Stimulated activated CD4-positive, alpha-beta T cell treated with anti-CD3 and anti-CD28 coated beads, Interleukin-12 subunit alpha, Interleukin-12 subunit beta, amount 100 ng/mL, for 24 hours (primary cell): ENCODE data around the gene SEC14L2.

Source experiments
- DNase-seq, 2 experiments: peaks; one replicate each; pipeline ENCODE4 v3.0.0-alpha.2; 2020; ENCODE audit warnings: low read depth in 2 of 2

The SEC14L2 gene

DNA sequence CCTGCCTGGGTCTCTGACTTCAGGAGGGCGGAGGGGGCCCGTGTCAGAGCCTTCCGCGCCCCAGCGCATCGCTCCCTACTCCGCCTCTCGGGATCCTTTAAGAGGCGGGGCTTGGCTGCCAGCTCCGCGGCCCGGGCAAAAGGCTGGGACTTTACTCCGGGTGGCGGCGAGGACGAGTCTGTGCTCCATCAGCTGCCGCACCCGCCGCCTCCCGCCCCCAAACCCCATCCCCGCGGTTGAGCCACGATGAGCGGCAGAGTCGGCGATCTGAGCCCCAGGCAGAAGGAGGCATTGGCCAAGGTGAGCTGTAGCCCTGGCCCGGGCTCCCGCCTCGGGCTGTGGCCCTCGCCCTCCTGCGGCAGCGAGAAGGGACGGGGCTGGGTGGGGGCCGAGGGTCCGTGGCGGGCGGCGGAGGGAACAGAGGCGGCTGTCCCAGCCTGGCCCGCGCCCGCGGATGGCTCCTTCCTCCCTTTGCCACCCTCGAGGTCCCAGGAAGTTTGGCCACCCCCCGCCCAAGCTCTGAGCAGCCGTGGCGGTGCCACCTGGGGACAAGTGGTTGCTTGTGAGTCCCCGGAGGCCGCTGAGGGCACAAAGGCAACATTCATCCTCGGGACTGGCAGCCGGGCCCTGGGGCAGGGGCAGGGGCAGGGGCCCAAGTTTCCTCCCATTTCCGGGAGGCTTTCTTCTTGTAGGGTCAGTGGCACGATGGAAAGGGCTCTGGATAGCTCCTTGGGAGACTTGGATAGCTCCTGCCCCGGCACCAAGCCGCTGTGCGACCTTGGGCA lies at the start of gene SEC14L2:
SEC14L2 (plus strand) TSS at position 148 of the 785 bp plus-strand sequence; CDS start at position 247, 99 bp downstream.
- DNase-seq: peak; percentile 33 to 66

- DNase-seq: no peak
Observed at GRCh38 chr22:30347255-30347892, 49.4 kb upstream of the SEC14L2 start.

GRCh38 chr22:30348404-30348803 lies 48.4 kb upstream of the SEC14L2 start:
- DNase-seq: no peak

- DNase-seq: no peak
Observed at GRCh38 chr22:30348809-30349208, 48.0 kb upstream of the SEC14L2 start.

- no peak for DNase-seq
Observed at GRCh38 chr22:30351226-30351625, 45.6 kb upstream of the SEC14L2 start.

DNA sequence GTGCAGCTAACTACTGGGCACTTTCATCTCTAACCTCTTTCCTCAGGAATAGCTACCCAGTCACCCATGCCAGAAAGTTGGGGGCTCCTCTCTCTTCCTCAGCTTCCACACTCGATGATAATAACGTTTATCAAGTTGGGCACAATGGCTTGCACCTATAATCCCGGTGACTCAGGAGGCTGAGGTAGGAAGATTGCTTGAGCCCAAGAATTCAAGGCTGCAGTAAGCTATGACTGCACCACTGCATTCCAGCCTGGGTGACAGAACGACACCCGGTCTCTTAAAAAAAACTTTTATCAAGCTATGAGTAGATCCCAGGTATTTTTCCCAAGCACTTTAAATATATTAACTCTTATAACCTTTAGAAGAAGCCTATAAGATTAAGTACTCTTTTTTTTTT lies 42.2 kb upstream of the SEC14L2 start:
- DNase-seq: no peak

GRCh38 chr22:30356449-30357235 lies 40.2 kb upstream of the SEC14L2 start, which contains the start of the genes CCDC157 and SF3A1:
CCDC157 (plus strand) TSS chr22:30357007; CDS start chr22:30366001, 8,994 bp downstream.
SF3A1 (minus strand) TSS chr22:30356894; CDS start chr22:30356792, 102 bp downstream.
- DNase-seq: peak; percentile 71 to 81

GRCh38 chr22:30357236-30357570 lies 39.6 kb upstream of the SEC14L2 start:
- DNase-seq: no peak

GRCh38 chr22:30357650-30358215 lies 39.1 kb upstream of the SEC14L2 start:
- DNase-seq: no peak

DNA sequence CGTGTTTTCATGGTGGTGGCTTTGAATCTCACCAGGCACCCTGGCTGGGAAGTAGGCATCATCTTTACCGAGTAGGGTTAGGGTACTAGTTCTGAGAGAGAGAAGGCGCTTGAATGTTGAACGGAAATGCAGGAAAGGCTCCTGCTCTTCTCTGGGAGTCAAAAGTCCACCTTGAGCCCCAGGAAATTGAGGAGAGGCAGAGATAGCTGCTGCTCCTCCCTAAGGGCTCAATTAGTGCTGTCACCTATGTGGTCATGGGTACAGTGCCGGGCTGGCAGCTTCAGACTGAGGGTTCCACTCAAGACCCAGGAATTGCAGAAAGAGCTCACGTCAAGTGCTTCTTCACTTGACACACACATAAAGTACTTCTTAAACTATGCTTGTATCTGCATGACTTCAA lies 38.3 kb upstream of the SEC14L2 start:
- DNase-seq: no peak

- no peak for DNase-seq
Observed at GRCh38 chr22:30361916-30362650, 34.7 kb upstream of the SEC14L2 start.

DNA sequence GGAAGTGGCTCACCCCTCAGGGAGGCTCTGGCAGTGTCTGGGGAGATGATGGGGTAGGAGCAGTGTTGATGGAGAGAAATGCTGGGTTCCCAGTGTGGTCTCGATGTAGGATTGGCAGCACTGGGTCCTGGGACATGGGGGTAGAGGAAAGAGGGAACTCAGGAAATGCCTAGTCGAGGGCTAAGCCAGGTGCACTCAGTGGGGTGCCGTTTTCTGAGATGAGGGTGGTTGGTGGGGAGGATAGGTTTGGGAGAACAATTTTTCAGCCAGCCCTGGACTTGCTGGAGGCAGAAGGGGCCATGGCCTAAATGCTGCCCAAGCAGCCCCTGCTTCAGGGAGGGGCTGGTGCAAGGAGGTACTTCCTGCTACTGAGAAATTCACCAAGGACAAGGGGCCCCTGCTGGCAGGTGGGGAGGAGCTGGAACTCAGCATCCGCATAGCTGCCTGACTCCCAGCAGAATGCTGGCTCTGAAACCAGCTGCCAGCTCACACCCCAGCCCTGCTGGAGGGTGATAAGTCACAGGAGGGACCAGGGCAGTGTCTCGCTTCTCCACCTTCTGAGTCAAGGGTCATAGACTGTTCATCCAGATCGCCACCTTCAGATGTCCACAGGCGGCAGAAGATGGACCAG lies 34.1 kb upstream of the SEC14L2 start:
- no peak for DNase-seq

DNA sequence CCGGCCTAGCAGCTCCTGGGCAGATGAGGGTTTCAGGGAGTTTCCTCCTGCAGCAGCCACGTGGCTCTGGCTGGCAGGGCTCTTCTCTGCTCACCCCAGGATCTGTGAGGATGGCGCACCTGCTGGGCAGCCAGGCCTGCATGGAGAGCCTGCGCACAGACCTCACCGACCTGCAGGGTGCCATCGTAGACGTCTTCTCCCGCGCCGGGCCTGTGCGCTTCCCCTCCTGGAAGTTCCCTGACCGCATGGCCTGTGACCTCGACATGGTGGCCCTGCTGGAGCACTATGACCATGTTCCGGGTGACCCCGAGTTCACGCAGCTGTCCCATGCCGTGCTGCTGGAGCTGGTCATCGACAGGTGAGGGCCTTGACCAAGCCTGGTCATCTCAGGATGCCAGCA lies 30.9 kb upstream of the SEC14L2 start:
- DNase-seq: no peak

DNA sequence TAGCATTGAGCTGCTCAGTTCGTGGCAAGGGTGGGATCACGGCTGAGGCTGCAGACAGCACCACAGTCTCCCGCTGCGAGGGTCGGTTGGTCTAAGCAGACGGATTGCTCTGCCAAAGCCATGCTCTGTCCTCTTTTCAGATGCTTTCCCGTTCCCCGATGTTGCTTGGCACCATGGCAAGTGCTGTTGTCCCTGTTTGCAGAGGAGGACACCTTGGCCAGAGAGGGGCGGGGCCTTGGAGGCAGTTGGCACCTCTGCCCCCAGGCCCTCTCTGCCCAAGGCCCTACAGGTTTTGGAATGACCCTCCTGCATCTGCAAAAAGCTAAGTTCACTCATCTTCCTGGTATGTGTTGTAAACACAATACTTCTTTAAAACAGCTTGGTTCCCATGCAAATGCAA lies 28.4 kb upstream of the SEC14L2 start:
- DNase-seq: no peak

GRCh38 chr22:30370641-30371230 lies 26.1 kb upstream of the SEC14L2 start:
- no peak for DNase-seq

GRCh38 chr22:30371321-30371720 lies 25.5 kb upstream of the SEC14L2 start:
- DNase-seq: no peak

GRCh38 chr22:30371981-30372380 lies 24.8 kb upstream of the SEC14L2 start:
- no peak for DNase-seq

- no peak for DNase-seq
Observed at GRCh38 chr22:30372915-30373314, 23.9 kb upstream of the SEC14L2 start.

DNA sequence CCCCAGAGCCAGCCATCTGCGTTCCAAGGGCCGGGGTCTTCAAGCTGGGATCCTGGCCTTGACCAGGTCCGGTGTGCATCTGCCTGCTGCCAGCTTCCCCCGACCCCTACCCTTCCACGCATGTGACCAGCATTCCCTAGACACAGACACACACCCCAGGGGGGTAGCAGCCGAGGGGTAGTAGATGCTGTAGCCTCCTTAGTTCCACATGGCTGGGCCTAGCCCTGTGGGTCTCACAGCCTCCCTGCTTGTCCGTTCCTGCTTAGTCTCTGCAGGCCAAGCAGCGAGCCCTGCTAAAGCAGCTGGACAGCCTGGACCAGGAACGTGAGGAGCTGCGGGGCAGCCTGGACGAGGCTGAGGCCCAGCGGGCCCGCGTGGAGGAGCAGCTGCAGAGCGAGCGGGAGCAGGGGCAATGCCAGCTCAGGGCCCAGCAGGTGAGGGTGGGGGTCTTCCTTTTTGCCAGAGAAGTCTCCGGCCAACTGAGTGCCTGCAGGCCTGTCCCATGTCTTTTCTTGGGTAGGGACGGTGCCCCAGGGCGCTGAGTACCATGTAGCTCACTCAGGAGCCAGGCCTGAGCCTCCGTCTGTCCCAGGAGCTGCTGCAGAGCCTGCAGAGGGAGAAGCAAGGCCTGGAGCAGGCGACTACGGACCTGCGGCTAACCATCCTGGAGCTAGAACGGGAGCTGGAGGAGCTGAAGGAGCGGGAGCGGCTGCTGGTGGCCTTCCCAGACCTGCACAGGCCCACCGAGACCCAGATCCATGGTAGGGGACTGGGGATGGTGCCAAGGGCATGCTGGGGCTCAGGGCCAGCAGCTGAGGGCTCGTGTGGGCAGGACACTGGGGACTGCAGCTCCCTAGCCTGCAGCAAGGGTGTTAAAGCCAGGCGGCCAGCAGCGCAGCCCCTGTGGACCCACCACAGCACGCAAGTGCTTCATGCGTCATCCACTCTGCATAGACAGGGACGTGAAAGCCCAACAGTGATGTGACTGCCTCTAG lies 23.2 kb upstream of the SEC14L2 start:
- DNase-seq: no peak
